Neural progenitor cell (in vitro differentiated cells): Measurements from ENCODE around the gene MYCBP2.
A peak's percentile ranks its signal among the peaks of the same experiment; 100 is the strongest.

Source experiments
- CTCF ChIP-seq: fragments of 200-600 bp; sonication (generic); IDR thresholded peaks from 2 replicates; pipeline ENCODE4 v1.5.1; 2017; ENCODE audit warnings: antibody characterized with exemption, mild to moderate bottlenecking
- EZH2 ChIP-seq: fragments of 200-600 bp; sonication (generic); IDR thresholded peaks from 2 replicates; pipeline ENCODE4 v1.6.1; 2017; ENCODE audit warnings: antibody characterized with exemption, mild to moderate bottlenecking, moderate library complexity
- EZH2phosphoT487 ChIP-seq: fragments of 200-600 bp; sonication (generic); IDR thresholded peaks from 2 replicates; pipeline ENCODE4 v1.6.1; 2017; ENCODE audit warnings: antibody characterized with exemption

- TF ChIP-seq CTCF (no peak), EZH2 (peak; percentile 36), EZH2phosphoT487 (no peak)
Observed at GRCh38 chr13:77329133-77329910, 2.4 kb upstream of the MYCBP2 start.
